Measurements from ENCODE around the gene OSTF1.

DNA sequence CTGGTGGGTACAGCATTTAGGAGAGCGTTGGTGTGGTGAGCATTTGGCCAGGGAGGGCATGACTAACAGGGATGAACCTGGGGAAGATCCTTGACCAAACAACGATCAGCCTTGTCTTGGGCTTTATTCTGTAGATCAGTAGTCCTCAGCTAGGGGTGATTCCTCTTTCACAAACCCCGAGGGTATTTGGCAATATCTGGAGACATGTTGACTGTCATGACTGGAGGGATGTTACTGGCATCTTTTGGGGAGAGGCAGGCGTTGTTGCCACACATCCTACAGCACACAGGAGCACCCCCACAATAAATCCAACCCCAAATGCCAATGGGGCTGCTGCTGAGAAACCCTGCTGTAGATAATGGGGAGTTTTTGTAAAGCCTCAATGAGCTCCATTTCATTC, 43.9 kb downstream of the OSTF1 start:
- no peak for TF ChIP-seq POLR2A (IDR thresholded peaks at IDR 0.05)
- TF ChIP-seq, protein P1, sequence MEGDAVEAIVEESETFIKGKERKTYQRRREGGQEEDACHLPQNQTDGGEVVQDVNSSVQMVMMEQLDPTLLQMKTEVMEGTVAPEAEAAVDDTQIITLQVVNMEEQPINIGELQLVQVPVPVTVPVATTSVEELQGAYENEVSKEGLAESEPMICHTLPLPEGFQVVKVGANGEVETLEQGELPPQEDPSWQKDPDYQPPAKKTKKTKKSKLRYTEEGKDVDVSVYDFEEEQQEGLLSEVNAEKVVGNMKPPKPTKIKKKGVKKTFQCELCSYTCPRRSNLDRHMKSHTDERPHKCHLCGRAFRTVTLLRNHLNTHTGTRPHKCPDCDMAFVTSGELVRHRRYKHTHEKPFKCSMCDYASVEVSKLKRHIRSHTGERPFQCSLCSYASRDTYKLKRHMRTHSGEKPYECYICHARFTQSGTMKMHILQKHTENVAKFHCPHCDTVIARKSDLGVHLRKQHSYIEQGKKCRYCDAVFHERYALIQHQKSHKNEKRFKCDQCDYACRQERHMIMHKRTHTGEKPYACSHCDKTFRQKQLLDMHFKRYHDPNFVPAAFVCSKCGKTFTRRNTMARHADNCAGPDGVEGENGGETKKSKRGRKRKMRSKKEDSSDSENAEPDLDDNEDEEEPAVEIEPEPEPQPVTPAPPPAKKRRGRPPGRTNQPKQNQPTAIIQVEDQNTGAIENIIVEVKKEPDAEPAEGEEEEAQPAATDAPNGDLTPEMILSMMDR (IDR thresholded peaks at IDR 0.05) = no peak

Data from uterus (tissue), 2 donors.